NT2/D1 (cell line): ENCODE measurements around the gene DCC.

ENCODE experiments used
- YY1 ChIP-seq: IDR thresholded peaks from 2 replicates; pipeline ENCODE4 v1.6.1; 2011; ENCODE audit not compliant: insufficient read length, insufficient read depth
- ZNF274 ChIP-seq: IDR thresholded peaks from 2 replicates; pipeline ENCODE4 v1.6.1; 2011; ENCODE audit warnings: mild to moderate bottlenecking, low read depth, low read length

DNA sequence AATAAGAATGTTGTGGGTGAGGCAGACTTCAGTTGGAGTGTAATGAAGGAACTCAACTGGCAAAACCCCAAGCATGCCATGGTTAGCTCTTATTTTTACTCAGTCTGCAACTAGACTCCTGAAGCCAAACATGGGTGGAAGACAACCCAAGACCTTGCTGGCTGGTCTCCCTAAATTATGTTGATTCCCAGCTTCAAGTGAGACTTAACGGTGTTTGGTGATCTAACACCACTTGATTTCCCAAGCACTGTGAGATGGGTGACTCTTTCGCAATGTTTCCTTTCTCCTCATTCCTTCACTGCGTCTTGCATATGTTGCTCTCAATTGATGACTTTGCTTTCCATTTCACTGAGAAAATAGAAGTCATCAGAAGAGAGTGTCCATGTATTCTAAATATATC is 693.1 kb downstream of the DCC start:
- no peak for TF ChIP-seq ZNF274
- no peak for TF ChIP-seq YY1
